Fibroblast of gingiva (primary cell): ENCODE data around the gene DGKD.

ENCODE experiments used
- DNase-seq: peaks from one replicate; pipeline ENCODE4 v3.0.0-alpha.2; 2011; ENCODE audit warnings: low read depth

DGKD gene

DNA sequence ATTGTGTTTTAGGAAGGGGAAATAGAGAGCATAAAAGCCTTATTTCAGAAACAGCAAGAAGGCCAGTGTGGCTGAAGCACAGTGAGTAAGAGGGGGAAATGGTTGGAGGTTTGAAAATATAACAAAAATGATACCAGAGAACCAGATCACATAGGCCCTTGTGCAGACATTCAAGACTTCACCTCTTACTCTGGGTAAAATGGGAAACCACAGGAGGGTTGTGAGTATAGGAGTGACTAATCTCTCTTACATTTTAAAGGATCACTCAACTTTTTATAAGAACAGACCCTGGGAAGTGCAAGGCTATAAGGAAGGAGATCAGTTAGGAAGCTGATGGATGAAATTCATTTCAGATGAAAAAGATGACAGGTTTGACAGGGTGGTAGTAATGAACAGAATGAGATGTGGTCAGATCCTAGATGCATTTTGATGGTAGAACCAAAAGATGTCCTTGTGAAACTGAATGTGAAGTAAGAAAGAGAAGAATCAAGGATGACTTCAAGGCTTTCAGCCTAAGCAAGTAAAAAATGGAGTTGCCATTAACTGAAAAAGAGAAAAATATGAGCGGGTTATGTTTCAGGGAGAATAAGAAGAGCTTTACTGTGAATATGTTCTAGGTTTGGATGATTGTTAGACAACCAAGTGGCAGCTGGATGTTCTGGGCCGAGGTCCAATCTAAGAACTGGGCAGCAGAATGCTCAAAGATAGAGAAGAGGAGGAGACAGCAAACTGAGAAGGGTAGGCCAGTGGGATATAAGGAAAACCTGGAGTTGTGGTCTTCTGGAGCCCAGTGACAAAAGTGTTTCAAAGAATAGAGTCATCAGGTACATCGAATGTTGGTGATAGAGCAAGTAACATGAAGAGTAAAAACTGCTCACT, 147.1 kb downstream of the DGKD start:
- DNase-seq: no peak

DNA sequence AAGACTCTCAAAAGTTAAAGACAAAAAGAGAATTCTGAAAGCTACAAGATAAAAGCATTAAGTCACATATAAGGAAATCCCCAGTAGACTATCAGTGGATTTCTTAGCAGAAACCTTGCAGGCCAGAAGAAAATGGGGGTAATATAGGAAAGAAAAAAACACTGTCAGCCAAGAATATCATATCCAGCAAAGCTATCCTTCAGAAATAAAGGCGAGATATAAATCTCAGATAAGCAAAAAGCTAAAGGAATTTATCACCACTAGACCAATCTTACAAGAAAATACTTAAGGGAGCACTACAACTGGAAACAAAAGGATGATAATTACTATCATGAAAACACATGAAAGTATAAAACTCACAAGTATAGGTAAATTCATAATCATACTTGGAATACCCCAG, 149.2 kb downstream of the DGKD start:
- no peak for DNase-seq

DNA sequence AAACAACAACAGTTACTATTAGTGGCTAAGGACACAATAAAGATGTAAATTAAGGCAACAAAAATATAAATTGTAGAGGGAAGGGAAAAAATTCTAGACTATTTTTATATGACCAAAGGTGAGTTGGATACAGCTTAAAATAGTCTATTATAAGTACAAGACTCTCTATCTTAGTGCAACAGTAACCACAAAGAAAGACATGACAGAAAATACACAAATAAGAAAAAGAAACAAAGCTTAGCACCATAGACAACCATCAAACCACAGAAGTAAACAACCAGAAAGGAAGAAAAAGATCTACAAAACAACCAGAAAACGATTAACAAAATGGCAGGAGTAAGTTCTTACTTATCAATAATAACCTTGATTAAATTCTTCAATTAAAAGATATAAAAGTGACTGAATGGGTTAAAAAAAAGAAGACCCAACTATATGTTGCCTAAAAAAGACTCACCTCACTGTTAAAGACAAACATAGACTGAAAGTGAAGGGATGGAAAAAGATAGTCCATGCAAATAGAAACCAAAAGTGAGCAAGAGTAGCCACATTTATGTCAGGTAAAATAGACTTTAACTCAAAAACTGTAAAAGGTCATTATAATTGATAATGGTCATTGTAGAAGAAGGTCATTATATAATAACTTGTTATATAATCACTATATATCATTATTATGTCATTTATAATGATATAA, 149.8 kb downstream of the DGKD start:
- no peak for DNase-seq

DNA sequence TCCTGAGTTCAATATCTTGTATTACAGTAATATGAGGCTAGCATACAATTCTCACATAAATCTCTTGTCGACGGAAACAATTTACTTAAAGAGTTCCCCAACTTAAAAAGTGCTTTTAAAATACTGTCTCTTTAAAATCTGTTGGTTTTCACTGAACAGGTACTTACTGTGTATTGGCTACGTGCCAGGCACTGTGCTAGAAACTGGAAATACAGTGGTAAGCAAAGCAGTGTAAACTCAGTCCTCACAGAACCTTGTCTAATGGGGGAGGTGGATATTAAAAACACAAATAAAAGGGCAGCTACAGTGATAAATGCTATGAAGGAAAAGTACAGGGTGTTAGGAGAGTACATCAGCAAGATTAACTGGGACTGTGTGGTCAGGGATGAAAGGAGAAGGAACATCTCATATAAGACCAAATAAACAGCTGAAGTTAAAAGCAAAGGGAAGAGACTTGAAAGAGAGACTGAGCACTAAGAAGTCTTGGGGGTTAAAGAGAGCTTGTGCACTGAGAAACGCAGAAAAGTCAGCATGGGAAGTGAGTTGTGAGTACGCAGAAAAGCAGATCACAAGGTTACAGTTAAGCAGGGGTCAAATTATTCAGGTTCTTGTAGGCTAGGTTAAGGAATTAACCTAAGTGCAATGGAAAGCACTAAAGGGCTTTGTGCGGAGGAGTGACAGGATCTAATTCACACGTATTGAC, 159.8 kb downstream of the DGKD start:
- no peak for DNase-seq

DNA sequence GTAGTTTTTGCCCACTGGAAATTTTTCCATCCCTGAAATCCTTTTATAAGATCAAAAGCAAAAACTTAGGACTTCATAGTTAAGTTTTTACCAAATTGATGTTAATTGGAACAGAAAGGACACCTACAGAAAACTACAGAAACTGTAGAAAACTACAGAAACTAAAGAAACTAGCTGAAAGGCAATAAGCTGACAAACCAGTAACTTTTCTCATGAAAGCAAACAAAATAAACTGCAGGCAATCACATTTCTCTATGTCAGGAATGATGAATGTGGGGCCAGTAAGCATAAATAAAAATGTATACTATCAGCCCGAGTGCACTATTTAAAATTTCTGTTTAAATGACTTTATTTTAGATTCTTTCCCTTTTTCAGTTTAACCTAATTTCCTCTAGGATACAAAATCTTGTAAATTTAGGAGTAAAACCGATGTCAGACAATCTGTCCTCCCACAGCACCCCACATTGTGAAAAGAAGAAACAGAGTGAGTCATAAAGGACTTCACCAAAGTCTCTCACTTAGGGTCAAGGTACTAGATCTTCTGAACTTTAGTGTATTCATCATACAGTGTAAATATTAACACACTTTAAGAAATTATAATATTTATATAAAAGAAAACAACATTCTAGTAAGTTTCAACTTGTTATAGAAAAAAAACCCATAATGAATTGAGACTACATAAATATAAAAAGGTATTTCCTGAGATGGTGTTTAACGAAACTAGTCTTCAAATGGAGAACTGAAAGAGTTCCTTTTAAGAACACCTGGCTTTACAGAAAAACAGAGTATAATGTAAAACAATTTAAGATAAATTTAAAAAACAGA, 165.7 kb downstream of the DGKD start:
- no peak for DNase-seq
